GM18909 (cell line): ENCODE results near the gene ANKDD1B.

Experiments
- ATAC-seq: cut with Tn5 transposase; IDR thresholded peaks from one replicate; pipeline ENCODE4 v1.9.1; 2021; ENCODE audit warnings: mild to moderate bottlenecking; ENCODE audit not compliant: unreplicated experiment, poor library complexity

The ANKDD1B gene

GRCh38 chr5:75656311-75657003, 45.2 kb downstream of the ANKDD1B start:
- ATAC-seq: no peak

- ATAC-seq: no peak
These were observed 48.7 kb downstream of the ANKDD1B start for GRCh38 chr5:75659791-75660450.

GRCh38 chr5:75660678-75661465, 49.6 kb downstream of the ANKDD1B start:
- no peak for ATAC-seq

- no peak for ATAC-seq
These were observed 50.8 kb downstream of the ANKDD1B start for GRCh38 chr5:75662061-75662460.

GRCh38 chr5:75663579-75664284, 52.5 kb downstream of the ANKDD1B start:
- ATAC-seq: no peak

GRCh38 chr5:75664979-75665378, 53.7 kb downstream of the ANKDD1B start:
- ATAC-seq: no peak

- ATAC-seq: no peak
These were observed 55.5 kb downstream of the ANKDD1B start for GRCh38 chr5:75666801-75667200.

GRCh38 chr5:75667586-75667985, 56.3 kb downstream of the ANKDD1B start:
- no peak for ATAC-seq

GRCh38 chr5:75668445-75668844, 57.2 kb downstream of the ANKDD1B start:
- peak; percentile 11 for ATAC-seq

GRCh38 chr5:75668977-75669689, 57.9 kb downstream of the ANKDD1B start:
- ATAC-seq: peak; percentile 95

- no peak for ATAC-seq
These were observed 59.3 kb downstream of the ANKDD1B start for GRCh38 chr5:75670577-75670976.

GRCh38 chr5:75671506-75671905, 60.3 kb downstream of the ANKDD1B start:
- ATAC-seq: no peak

GRCh38 chr5:75672616-75673015, 61.4 kb downstream of the ANKDD1B start:
- no peak for ATAC-seq

- ATAC-seq: no peak
These were observed 64.5 kb downstream of the ANKDD1B start for GRCh38 chr5:75675783-75676182.

- no peak for ATAC-seq
These were observed 66.4 kb downstream of the ANKDD1B start for GRCh38 chr5:75677607-75678006.

- ATAC-seq: no peak
These were observed 66.9 kb downstream of the ANKDD1B start for GRCh38 chr5:75678155-75678554.

- no peak for ATAC-seq
These were observed 70.0 kb downstream of the ANKDD1B start for GRCh38 chr5:75681125-75681830.

- ATAC-seq: no peak
These were observed 73.9 kb downstream of the ANKDD1B start for GRCh38 chr5:75685141-75685540.

GRCh38 chr5:75686480-75686879, 75.2 kb downstream of the ANKDD1B start:
- ATAC-seq: no peak
